MM.1S (cell line): ENCODE measurements around the gene NCBP1.

Experiments
- EZH2 ChIP-seq: fragments of 300-600 bp; sonication (generic); optimal IDR thresholded peaks from 2 replicates; pipeline ENCODE3; 2017; ENCODE audit warnings: low read depth, mild to moderate bottlenecking, antibody characterized with exemption, low read length, mixed read lengths
- EZH2phosphoT487 ChIP-seq: fragments of 300-600 bp; sonication (generic); IDR thresholded peaks from 2 replicates; pipeline ENCODE4 v1.6.1; 2018; ENCODE audit warnings: antibody characterized with exemption, low read length
- TF ChIP-seq, protein P1 (sequence below): fragments of 300-600 bp; sonication (generic); IDR thresholded peaks from 2 replicates; pipeline ENCODE4 v1.5.1; 2016; ENCODE audit warnings: antibody characterized with exemption, low read length, mixed read lengths

GRCh38 chr9:97635026-97635425 lies 1.4 kb downstream of the NCBP1 start:
- TF ChIP-seq, protein P1, sequence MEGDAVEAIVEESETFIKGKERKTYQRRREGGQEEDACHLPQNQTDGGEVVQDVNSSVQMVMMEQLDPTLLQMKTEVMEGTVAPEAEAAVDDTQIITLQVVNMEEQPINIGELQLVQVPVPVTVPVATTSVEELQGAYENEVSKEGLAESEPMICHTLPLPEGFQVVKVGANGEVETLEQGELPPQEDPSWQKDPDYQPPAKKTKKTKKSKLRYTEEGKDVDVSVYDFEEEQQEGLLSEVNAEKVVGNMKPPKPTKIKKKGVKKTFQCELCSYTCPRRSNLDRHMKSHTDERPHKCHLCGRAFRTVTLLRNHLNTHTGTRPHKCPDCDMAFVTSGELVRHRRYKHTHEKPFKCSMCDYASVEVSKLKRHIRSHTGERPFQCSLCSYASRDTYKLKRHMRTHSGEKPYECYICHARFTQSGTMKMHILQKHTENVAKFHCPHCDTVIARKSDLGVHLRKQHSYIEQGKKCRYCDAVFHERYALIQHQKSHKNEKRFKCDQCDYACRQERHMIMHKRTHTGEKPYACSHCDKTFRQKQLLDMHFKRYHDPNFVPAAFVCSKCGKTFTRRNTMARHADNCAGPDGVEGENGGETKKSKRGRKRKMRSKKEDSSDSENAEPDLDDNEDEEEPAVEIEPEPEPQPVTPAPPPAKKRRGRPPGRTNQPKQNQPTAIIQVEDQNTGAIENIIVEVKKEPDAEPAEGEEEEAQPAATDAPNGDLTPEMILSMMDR, result no peak
- no peak for TF ChIP-seq EZH2
- no peak for TF ChIP-seq EZH2phosphoT487
